AG04450 (cell line): ENCODE data around the gene IL1RN. TPM values are rescaled to one million over a fixed set of nuclear protein-coding genes. Genes with fewer than 3 reads are reported as not detected.

Experiments used
- CTCF ChIA-PET: fragments of 300-600, 350-600 bp; formaldehyde crosslinking; extraction: SDS; loops from one replicate; lab custom pipeline; 2022; ENCODE audit warnings: antibody characterized with exemption, inconsistent platforms; lab: Charles Lee
- POLR2A ChIA-PET: fragments of 350-600 bp; formaldehyde crosslinking; extraction: SDS; loops from one replicate; lab custom pipeline; 2021; ENCODE audit warnings: antibody characterized with exemption, inconsistent platforms; lab: Yijun Ruan, JAX
- DNase-seq: peaks from one replicate; pipeline ENCODE4 v3.0.0-alpha.2; 2011; ENCODE audit warnings: low read depth, low spot score
- H3K27ac ChIP-seq: one replicate; pipeline ENCODE4 v1.5.1; 2012; ENCODE audit warnings: low read depth, low read length, control low read depth
- H3K27me3 ChIP-seq: one replicate; pipeline ENCODE4 v1.6.0; 2012; ENCODE audit warnings: low read length; ENCODE audit not compliant: control insufficient read depth, insufficient read depth
- H3K4me3 ChIP-seq: 2 replicates; pipeline ENCODE4 v1.5.1; 2011; ENCODE audit warnings: mild to moderate bottlenecking, low read depth, low read length, control low read depth
- H3K9me3 ChIP-seq: 2 replicates; pipeline ENCODE4 v1.5.1; 2012; ENCODE audit warnings: low read length; ENCODE audit not compliant: control insufficient read depth, insufficient read depth
- polyA plus RNA-seq: library from polyadenylated mRNA; depleted of rRNA; stranded (reverse); fragments of >200 nt; gene quantifications from 2 replicates; pipeline ENCODE4 v1.2.3, GENCODE V29; 2011
- TF ChIP-seq, protein P1 (sequence below): IDR thresholded peaks from 2 replicates; pipeline ENCODE4 v1.5.1; 2011; ENCODE audit warnings: low read depth, low read length, control low read depth, inconsistent platforms

Gene IL1RN
- polyA plus RNA-seq, 1 experiment: not detected

DNA sequence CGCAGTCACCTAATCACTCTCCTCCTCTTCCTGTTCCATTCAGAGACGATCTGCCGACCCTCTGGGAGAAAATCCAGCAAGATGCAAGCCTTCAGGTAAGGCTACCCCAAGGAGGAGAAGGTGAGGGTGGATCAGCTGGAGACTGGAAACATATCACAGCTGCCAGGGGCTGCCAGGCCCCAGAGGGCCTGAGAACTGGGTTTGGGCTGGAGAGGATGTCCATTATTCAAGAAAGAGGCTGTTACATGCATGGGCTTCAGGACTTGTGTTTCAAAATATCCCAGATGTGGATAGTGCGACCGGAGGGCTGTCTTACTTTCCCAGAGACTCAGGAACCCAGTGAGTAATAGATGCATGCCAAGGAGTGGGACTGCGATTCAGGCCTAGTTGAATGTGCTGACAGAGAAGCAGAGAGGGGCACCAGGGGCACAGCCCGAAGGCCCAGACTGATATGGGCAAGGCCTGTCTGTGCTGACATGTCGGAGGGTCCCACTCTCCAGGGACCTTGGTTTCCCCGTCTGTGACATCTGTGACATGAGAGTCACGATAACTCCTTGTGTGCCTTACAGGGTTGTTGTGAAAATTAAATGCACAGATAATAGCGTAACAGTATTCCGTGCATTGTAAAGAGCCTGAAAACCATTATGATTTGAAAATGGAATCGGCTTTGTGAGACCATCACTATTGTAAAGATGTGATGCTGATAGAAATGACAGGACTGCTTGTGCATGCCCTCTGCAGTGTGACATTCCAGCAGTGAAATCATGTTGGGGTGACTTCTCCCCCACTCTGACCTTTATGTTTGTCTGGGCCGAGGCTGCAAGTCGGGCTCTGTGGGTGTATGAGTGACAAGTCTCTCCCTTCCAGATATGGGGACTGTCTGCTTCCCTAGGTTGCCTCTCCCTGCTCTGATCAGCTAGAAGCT lies 510 bp downstream of the IL1RN start:
- Histone ChIP-seq H3K27ac (no peak overlapping the region), H3K9me3 (no peaks in the 10 kb centered on the region), H3K27me3 (peaks cover 19% of the 10 kb centered on the region), H3K4me3 (no peak overlapping the region)
- TF ChIP-seq, protein P1, sequence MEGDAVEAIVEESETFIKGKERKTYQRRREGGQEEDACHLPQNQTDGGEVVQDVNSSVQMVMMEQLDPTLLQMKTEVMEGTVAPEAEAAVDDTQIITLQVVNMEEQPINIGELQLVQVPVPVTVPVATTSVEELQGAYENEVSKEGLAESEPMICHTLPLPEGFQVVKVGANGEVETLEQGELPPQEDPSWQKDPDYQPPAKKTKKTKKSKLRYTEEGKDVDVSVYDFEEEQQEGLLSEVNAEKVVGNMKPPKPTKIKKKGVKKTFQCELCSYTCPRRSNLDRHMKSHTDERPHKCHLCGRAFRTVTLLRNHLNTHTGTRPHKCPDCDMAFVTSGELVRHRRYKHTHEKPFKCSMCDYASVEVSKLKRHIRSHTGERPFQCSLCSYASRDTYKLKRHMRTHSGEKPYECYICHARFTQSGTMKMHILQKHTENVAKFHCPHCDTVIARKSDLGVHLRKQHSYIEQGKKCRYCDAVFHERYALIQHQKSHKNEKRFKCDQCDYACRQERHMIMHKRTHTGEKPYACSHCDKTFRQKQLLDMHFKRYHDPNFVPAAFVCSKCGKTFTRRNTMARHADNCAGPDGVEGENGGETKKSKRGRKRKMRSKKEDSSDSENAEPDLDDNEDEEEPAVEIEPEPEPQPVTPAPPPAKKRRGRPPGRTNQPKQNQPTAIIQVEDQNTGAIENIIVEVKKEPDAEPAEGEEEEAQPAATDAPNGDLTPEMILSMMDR: no peak
- CTCF ChIA-PET: interaction anchor here (2.5 kb wide), 1 partner anchor 10 kb away, joined by 18 read pairs; no protein-coding TSS in a partner anchor
- POLR2A ChIA-PET: no interaction called here
- no peak for DNase-seq

DNA sequence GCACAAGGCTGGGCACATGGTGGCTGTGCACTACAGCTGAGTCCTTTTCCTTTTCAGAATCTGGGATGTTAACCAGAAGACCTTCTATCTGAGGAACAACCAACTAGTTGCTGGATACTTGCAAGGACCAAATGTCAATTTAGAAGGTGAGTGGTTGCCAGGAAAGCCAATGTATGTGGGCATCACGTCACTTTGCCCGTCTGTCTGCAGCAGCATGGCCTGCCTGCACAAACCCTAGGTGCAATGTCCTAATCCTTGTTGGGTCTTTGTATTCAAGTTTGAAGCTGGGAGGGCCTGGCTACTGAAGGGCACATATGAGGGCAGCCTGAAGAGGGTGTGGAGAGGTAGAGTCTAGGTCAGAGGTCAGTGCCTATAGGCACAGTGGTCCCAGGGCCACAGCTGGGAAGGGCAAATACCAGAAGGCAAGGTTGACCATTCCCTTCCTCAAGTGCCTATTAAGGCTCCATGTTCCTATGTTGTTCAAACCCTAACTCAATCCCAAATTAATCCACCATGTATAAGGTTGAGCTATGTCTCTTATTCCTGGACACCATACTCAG lies 2.2 kb downstream of the IL1RN start:
- CTCF ChIA-PET: interaction anchor here (0.5 to 2.5 kb wide), 3 partner anchors 8 to 261 kb away, joined by 3 to 18 read pairs (median 3); no protein-coding TSS in a partner anchor
- POLR2A ChIA-PET: no interaction called here
- no peak overlapping the region for H3K4me3 ChIP-seq
- no peak overlapping the region for H3K27ac ChIP-seq
- no peak for DNase-seq
- peaks cover 26% of the 10 kb centered on the region for H3K27me3 ChIP-seq
- TF ChIP-seq, protein P1: no peak
- H3K9me3 ChIP-seq: no peaks in the 10 kb centered on the region

DNA sequence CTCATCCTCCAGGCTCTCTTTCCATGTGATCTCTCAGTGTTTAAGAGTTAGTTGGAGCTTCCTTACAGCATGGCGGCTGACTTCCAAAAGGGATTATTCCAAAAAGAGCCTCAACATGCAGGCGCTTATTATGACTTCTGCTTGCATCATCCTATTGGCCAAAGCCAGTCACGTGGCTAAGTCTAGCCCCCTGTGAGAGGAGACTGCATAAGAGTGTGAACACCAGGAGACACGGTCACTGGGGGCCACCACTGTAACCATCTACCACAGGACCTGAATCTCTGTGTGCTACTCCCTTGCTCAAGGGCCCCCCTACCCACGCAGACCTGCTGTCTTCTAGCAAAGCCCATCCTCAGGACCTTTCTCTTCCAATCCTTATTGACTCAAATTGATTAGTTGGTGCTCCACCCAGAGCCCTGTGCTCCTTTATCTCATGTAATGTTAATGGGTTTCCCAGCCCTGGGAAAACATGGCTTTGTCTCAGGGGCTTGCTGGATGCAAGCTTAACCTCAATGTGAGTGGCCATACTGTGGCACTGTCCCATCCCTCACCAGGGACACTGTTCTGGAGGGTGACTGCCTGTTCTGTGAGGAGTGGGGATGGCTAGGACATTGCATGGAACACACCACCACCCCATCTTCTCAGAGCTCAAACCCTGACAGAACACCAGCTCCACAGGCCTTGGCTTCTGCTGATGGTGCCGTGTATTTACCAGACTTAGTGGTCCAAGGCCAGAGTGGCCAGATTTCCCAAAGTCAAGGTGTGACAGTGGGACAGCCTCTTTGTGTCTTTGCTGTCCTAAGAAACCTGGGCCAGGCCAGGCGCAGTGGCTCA lies 4.2 kb downstream of the IL1RN start:
- peaks cover 29% of the 10 kb centered on the region for H3K27me3 ChIP-seq
- no peak overlapping the region for H3K27ac ChIP-seq
- ChIA-PET POLR2A (no interaction called here), CTCF (interaction anchor here (1.2 kb wide), 1 partner anchor 259 kb away, joined by 5 read pairs; no protein-coding TSS in a partner anchor)
- H3K9me3 ChIP-seq: no peaks in the 10 kb centered on the region
- TF ChIP-seq, protein P1: no peak
- H3K4me3 ChIP-seq: no peak overlapping the region
- no peak for DNase-seq

DNA sequence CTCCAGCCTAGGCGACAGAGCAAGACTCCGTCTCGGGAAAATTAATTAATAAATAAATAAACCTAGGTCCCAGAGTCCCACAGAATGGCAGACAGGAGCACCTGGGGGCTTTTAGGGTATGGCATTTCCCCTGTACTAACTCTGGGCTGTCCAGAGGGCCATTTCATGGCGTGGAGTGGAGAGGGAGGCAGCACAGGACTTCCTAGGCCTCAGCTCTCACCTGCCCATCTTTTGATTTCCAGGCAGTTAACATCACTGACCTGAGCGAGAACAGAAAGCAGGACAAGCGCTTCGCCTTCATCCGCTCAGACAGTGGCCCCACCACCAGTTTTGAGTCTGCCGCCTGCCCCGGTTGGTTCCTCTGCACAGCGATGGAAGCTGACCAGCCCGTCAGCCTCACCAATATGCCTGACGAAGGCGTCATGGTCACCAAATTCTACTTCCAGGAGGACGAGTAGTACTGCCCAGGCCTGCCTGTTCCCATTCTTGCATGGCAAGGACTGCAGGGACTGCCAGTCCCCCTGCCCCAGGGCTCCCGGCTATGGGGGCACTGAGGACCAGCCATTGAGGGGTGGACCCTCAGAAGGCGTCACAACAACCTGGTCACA lies 5.1 kb downstream of the IL1RN start:
- H3K9me3 ChIP-seq: no peaks in the 10 kb centered on the region
- no peak for DNase-seq
- ChIA-PET POLR2A (no interaction called here), CTCF (interaction anchor here (1.4 to 10.4 kb wide), 2 partner anchors 69 to 258 kb away, joined by 23 to 200 read pairs; no protein-coding TSS in a partner anchor)
- H3K27ac ChIP-seq: no peak overlapping the region
- H3K4me3 ChIP-seq: no peak overlapping the region
- TF ChIP-seq, protein P1: no peak
- H3K27me3 ChIP-seq: peaks cover 30% of the 10 kb centered on the region
